Panc1 (cell line): ENCODE data around the gene MYLK. TPM values are rescaled to one million over a fixed set of nuclear protein-coding genes. Genes with fewer than 3 reads are reported as not detected.

Experiments
- ATAC-seq: fragments of 200-7000 bp; cut with Tn5 transposase; 2 replicates; pipeline ENCODE4 v1.9.1; 2020; ENCODE audit warnings: mild to moderate bottlenecking, moderate library complexity
- BruUV-seq: library from RNA; stranded (reverse); fragments of 400-500 nt; replicated peaks from 2 replicates; lab custom pipeline; 2021; lab: Mats Ljungman, UMichigan
- CTCF ChIA-PET: fragments of 300-600 bp; sonication (Branson Sonifier 250); formaldehyde crosslinking; loops from one replicate; lab custom pipeline; 2022; ENCODE audit warnings: antibody characterized with exemption; lab: Charles Lee
- POLR2A ChIA-PET: fragments of 300-600 bp; sonication (Branson Sonifier 250); formaldehyde crosslinking; loops from one replicate; lab custom pipeline; 2022; ENCODE audit warnings: antibody characterized with exemption; lab: Charles Lee
- DNase-seq: peaks from one replicate; pipeline ENCODE4 v3.0.0-alpha.2; 2010; ENCODE audit warnings: low read depth, low spot score
- H3K27ac ChIP-seq: 2 replicates; pipeline ENCODE4 v1.5.1; 2011; ENCODE audit warnings: mild to moderate bottlenecking, low read length, inconsistent platforms
- H3K27me3 ChIP-seq: fragments of 200-500 bp; sonication (Bioruptor generic); 2 replicates; pipeline ENCODE4 v1.6.0; 2014; ENCODE audit warnings: low read length, inconsistent platforms; ENCODE audit not compliant: control insufficient read depth, insufficient read depth
- H3K36me3 ChIP-seq: fragments of 200-500 bp; sonication (Bioruptor generic); 2 replicates; pipeline ENCODE4 v1.5.1; 2014; ENCODE audit warnings: inconsistent platforms, mild to moderate bottlenecking, low read length, moderate library complexity; ENCODE audit not compliant: control insufficient read depth, insufficient read depth
- H3K4me1 ChIP-seq: 2 replicates; pipeline ENCODE4 v1.5.1; 2011; ENCODE audit warnings: inconsistent platforms, mild to moderate bottlenecking, low read length, moderate library complexity; ENCODE audit not compliant: control insufficient read depth, insufficient read depth
- H3K4me3 ChIP-seq, 2 experiments: 2 replicates each; pipeline ENCODE4 v1.5.1; 2011 to 2012; ENCODE audit warnings: low read depth in 2 of 2, low read length in 2 of 2, mild to moderate bottlenecking in 2 of 2, inconsistent platforms in 1 of 2, moderate library complexity in 1 of 2
- H3K9me3 ChIP-seq: fragments of 200-500 bp; sonication (Bioruptor generic); 2 replicates; pipeline ENCODE4 v1.5.1; 2014; ENCODE audit warnings: low read depth, mild to moderate bottlenecking, inconsistent platforms, low read length, moderate library complexity; ENCODE audit not compliant: control insufficient read depth, insufficient read depth
- CTCF ChIP-seq: fragments of 450-650 bp; IDR thresholded peaks from 2 replicates; pipeline ENCODE4 v1.5.1; 2017; ENCODE audit warnings: mild to moderate bottlenecking
- POLR2AphosphoS5 ChIP-seq: IDR thresholded peaks from 2 replicates; pipeline ENCODE4 v1.6.1; 2012; ENCODE audit warnings: mild to moderate bottlenecking, low read depth, low read length, moderate library complexity
- REST ChIP-seq, 2 experiments: IDR thresholded peaks; 2 replicates each; pipeline ENCODE4 v1.6.1; 2011 to 2012; ENCODE audit warnings: low read depth in 2 of 2, control low read depth in 1 of 2, low read length in 1 of 2, mild to moderate bottlenecking in 1 of 2, moderate library complexity in 1 of 2; ENCODE audit not compliant: insufficient read depth in 1 of 2
- SIN3A ChIP-seq: IDR thresholded peaks from 2 replicates; pipeline ENCODE4 v1.6.1; 2012; ENCODE audit warnings: low read depth, mild to moderate bottlenecking, low read length, moderate library complexity, borderline replicate concordance; ENCODE audit not compliant: insufficient read depth
- TCF7L2 ChIP-seq: IDR thresholded peaks from 2 replicates; pipeline ENCODE4 v1.6.1; 2011; ENCODE audit warnings: mild to moderate bottlenecking, low read depth, low read length, inconsistent platforms
- in situ Hi-C: cut with HindIII; loops from 2 replicates; pipeline ENCODE4 v1.10.0; 2016; ENCODE audit warnings: low sequenced_read_pairs, low pct_unique_long_range_greater_than_20kb
- intact Hi-C: fragments of 100-400 bp; cut with micrococcal nuclease; formaldehyde crosslinking; loops from one replicate; pipeline ENCODE4 v1.10.0; 2022; ENCODE audit not compliant: unreplicated experiment
- total RNA-seq: library from RNA; stranded (reverse); gene quantifications from one replicate; pipeline ENCODE4 v1.2.1, GENCODE V29; 2021; ENCODE audit not compliant: unreplicated experiment

The MYLK gene
- total RNA-seq, 1 experiment from 2014 or later, result 29.7 TPM

- H3K27me3 ChIP-seq, result no peaks in the 10 kb centered on the region
- BruUV-seq, result no TSS peak
- TF ChIP-seq CTCF (no peak), REST (IDR thresholded peaks at IDR 0.05; ENCODE audit: insufficient read depth in 1 of 2, low read depth in 2 of 2, low read length in 1 of 2) (no peak), TCF7L2 (no peak), POLR2AphosphoS5 (no peak), SIN3A (no peak)
- H3K9me3 ChIP-seq, result no peaks in the 10 kb centered on the region
- ATAC-seq, result no peak
- in situ Hi-C loops (no loop called here), intact Hi-C loops (no loop called here)
- DNase-seq, result no peak
- no peaks in the 10 kb centered on the region for H3K36me3 ChIP-seq
- 0 out of 2 replicates have a peak overlapping the region, but pooled peaks have one; percentile 27 for H3K27ac ChIP-seq
- POLR2A ChIA-PET, result no interaction called here
- CTCF ChIA-PET, result no interaction called here
- no peak overlapping the region for H3K4me3 ChIP-seq
- H3K4me1 ChIP-seq, result peaks cover 30% of the 10 kb centered on the region
These were observed 275.1 kb downstream of the MYLK start for GRCh38 chr3:123609063-123609462.

- no peaks in the 10 kb centered on the region for H3K36me3 ChIP-seq
- peak overlapping the region; percentile 27; the same call in 1 of the 2 replicates for H3K27ac ChIP-seq
- H3K4me3 ChIP-seq, result no peak overlapping the region
- H3K9me3 ChIP-seq, result no peaks in the 10 kb centered on the region
- TF ChIP-seq POLR2AphosphoS5 (no peak), CTCF (no peak), SIN3A (no peak), REST (IDR thresholded peaks at IDR 0.05; ENCODE audit: insufficient read depth in 1 of 2, low read depth in 2 of 2, low read length in 1 of 2) (no peak), TCF7L2 (no peak)
- BruUV-seq, result no TSS peak
- intact Hi-C loops (no loop called here), in situ Hi-C loops (no loop called here)
- ATAC-seq (no peak), DNase-seq (no peak)
- H3K27me3 ChIP-seq, result no peaks in the 10 kb centered on the region
- peaks cover 37% of the 10 kb centered on the region for H3K4me1 ChIP-seq
- ChIA-PET CTCF (interaction anchor here (0.7 kb wide), 1 partner anchor 115 kb away, joined by 3 read pairs; no protein-coding TSS in a partner anchor), POLR2A (no interaction called here)
These were observed 275.7 kb downstream of the MYLK start for GRCh38 chr3:123608263-123608937.
